ENCODE measurements around the gene C1orf105. TPM values are rescaled to one million over a fixed set of nuclear protein-coding genes. Genes with fewer than 3 reads are reported as not detected.
"Not testable (repeated sequence)": the region's sequence is repeated elsewhere in the genome, so short reads cannot be mapped to it uniquely, and the experiment has no call there.

The C1orf105 gene
- total and polyA plus RNA-seq, 2 of the 13 experiments (the other 11 are each of a cell fraction or from before 2014, with no cell fraction given): 0.15 to 0.45 TPM

GRCh38 chr1:172431721-172432192, 11.3 kb downstream of the C1orf105 start (continued):
- TF ChIP-seq ZNF687 (CRISPR knock-in tag; IDR thresholded peaks at IDR 0.05): peak; percentile 54
- TF ChIP-seq RBFOX2 (IDR thresholded peaks at IDR 0.05; ENCODE audit: low read depth, low read length): no peak

- 96% methylated on average over 3 of the region's 3 CpGs for WGBS (ENCODE audit: low lambda C conversion rate)
- H3K9me3 ChIP-seq (ENCODE audit: low read length); BruUV-seq (replicated peaks); in situ Hi-C loops (cut with HindIII; ENCODE audit: extremely low pct_ligation_motif_present, low pct_unique_long_range_greater_than_20kb); H2AFZ ChIP-seq (ENCODE audit: low read length); POLR2A ChIA-PET; H3K4me2 ChIP-seq (ENCODE audit: low read depth, low read length); DNase-seq (ENCODE audit: low spot score); H3K79me2 ChIP-seq (ENCODE audit: insufficient read depth, low read length); H3K9ac ChIP-seq (ENCODE audit: insufficient read depth, low read depth, low read length); intact Hi-C loops (cut with micrococcal nuclease; ENCODE audit: unreplicated experiment); CTCF ChIA-PET (ENCODE audit: low intra/inter-chr PET ratio, low total read pairs); FAIRE-seq; H3K27ac ChIP-seq (ENCODE audit: extremely low read length, insufficient read depth, low read length); ATAC-seq; H4K20me1 ChIP-seq (ENCODE audit: insufficient read depth, low read length); H3K4me3 ChIP-seq (replicated peaks in 1 of 3; ENCODE audit: insufficient read depth in 1 of 3, low read depth in 2 of 3, low read length in 3 of 3); H3K27me3 ChIP-seq (ENCODE audit: control insufficient read depth in 1 of 2, insufficient read depth in 2 of 2, low read length in 2 of 2); H3K36me3 ChIP-seq (replicated peaks in 1 of 2; ENCODE audit: control insufficient read depth in 1 of 2, insufficient read depth in 2 of 2, low read length in 2 of 2): not testable (repeated sequence)
- H3K4me1 ChIP-seq (ENCODE audit: insufficient read depth, low read length): peaks cover 13% of the 10 kb centered on the region
Observed at GRCh38 chr1:172437183-172437582, 16.7 kb downstream of the C1orf105 start.

All from HepG2 (cell line).